Measurements from ENCODE around the gene P2RY14. TPM values are rescaled to one million over a fixed set of nuclear protein-coding genes. Genes with fewer than 3 reads are reported as not detected.

Gene P2RY14
- total RNA-seq, 4 donors from 2014 or later: 2.2 to 12.8 (median 6.4) TPM

- ATAC-seq (ENCODE audit: low FRiP score) (no peak), DNase-seq (ENCODE audit: low spot score) (no peak)
- TF ChIP-seq CTCF (IDR thresholded peaks at IDR 0.05): no peak
These were observed 25.4 kb upstream of the P2RY14 start for GRCh38 chr3:151303751-151304150.

GRCh38 chr3:151301787-151302186 is 23.4 kb upstream of the P2RY14 start:
- no peak for ATAC-seq (ENCODE audit: low FRiP score)
- TF ChIP-seq CTCF (IDR thresholded peaks at IDR 0.05): no peak
- DNase-seq (ENCODE audit: low spot score): no peak

- DNase-seq (ENCODE audit: low spot score): no peak
- no peak for ATAC-seq (ENCODE audit: low FRiP score)
- TF ChIP-seq CTCF (IDR thresholded peaks at IDR 0.05): no peak
These were observed 22.2 kb upstream of the P2RY14 start for GRCh38 chr3:151300539-151300938.

- ATAC-seq (ENCODE audit: low FRiP score): no peak
- no peak for TF ChIP-seq CTCF (IDR thresholded peaks at IDR 0.05)
- no peak for DNase-seq (ENCODE audit: low spot score)
These were observed 20.7 kb upstream of the P2RY14 start for GRCh38 chr3:151299006-151299405.

GRCh38 chr3:151297429-151297828 is 19.1 kb upstream of the P2RY14 start:
- TF ChIP-seq CTCF (IDR thresholded peaks at IDR 0.05): no peak
- ATAC-seq (ENCODE audit: low FRiP score) (no peak), DNase-seq (ENCODE audit: low spot score) (no peak)

- no peak for ATAC-seq (ENCODE audit: low FRiP score)
- no peak for DNase-seq (ENCODE audit: low spot score)
- TF ChIP-seq CTCF (IDR thresholded peaks at IDR 0.05): no peak
These were observed 17.9 kb upstream of the P2RY14 start for GRCh38 chr3:151296226-151296625.

GRCh38 chr3:151293127-151293526 is 14.8 kb upstream of the P2RY14 start:
- no peak for TF ChIP-seq CTCF (IDR thresholded peaks at IDR 0.05)
- ATAC-seq (ENCODE audit: low FRiP score) (no peak), DNase-seq (ENCODE audit: low spot score) (no peak)

Data from omental fat pad (tissue), 4 donors.